Loucy (cell line): ENCODE measurements around the gene RRP1B.

Source experiments
- EZH2phosphoT487 ChIP-seq: fragments of 200-600 bp; IDR thresholded peaks from 2 replicates; pipeline ENCODE4 v1.6.1; 2018; ENCODE audit warnings: antibody characterized with exemption, mild to moderate bottlenecking, moderate library complexity, borderline replicate concordance
- TF ChIP-seq, protein P1 (sequence below): fragments of 200-600 bp; sonication (generic); conservative IDR thresholded peaks from 2 replicates; pipeline ENCODE4 v1.5.1; 2014; ENCODE audit warnings: mild to moderate bottlenecking, antibody characterized with exemption, low read length

DNA sequence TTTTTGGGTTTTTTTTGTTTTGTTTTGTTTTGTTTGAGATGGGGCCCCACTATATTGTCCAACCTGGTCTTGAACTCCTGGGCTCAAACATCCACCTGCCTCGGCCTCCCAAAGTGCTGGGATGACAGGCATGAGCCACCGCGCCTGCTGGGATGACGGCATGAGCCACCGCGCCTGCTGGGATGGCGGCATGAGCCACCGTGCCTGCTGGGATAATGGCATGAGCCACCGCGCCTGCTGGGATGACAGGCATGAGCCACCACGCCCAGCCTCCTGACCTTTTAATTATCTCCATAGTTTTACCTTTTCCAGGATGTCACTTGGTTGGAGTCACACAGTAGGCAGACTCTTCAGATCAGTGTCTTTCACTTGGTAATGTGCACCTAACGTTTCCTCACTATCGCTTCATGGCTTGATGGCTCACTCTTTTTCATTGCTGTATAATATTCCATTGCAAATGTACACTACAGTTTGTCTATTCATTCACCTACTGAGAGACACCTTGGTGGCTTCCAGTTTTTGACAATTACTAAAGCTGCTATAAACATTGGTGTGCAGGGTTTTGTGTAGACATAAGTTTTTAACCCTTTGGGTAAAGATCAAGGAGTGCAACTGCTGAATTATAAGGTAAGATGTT is 49.5 kb downstream of the RRP1B start:
- TF ChIP-seq, protein P1, sequence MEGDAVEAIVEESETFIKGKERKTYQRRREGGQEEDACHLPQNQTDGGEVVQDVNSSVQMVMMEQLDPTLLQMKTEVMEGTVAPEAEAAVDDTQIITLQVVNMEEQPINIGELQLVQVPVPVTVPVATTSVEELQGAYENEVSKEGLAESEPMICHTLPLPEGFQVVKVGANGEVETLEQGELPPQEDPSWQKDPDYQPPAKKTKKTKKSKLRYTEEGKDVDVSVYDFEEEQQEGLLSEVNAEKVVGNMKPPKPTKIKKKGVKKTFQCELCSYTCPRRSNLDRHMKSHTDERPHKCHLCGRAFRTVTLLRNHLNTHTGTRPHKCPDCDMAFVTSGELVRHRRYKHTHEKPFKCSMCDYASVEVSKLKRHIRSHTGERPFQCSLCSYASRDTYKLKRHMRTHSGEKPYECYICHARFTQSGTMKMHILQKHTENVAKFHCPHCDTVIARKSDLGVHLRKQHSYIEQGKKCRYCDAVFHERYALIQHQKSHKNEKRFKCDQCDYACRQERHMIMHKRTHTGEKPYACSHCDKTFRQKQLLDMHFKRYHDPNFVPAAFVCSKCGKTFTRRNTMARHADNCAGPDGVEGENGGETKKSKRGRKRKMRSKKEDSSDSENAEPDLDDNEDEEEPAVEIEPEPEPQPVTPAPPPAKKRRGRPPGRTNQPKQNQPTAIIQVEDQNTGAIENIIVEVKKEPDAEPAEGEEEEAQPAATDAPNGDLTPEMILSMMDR, result no peak
- no peak for TF ChIP-seq EZH2phosphoT487
